ENCODE results near the gene DGCR6L. TPM values are rescaled to one million over a fixed set of nuclear protein-coding genes. Genes with fewer than 3 reads are reported as not detected.
A peak's percentile ranks its signal among the peaks of the same experiment; 100 is the strongest.
"Not testable (repeated sequence)": the region's sequence is repeated elsewhere in the genome, so short reads cannot be mapped to it uniquely, and the experiment has no call there.

The DGCR6L gene
- total and polyA plus RNA-seq, 7 experiments from 2014 or later = 29.4 to 158 (median 43.8) TPM

DNA sequence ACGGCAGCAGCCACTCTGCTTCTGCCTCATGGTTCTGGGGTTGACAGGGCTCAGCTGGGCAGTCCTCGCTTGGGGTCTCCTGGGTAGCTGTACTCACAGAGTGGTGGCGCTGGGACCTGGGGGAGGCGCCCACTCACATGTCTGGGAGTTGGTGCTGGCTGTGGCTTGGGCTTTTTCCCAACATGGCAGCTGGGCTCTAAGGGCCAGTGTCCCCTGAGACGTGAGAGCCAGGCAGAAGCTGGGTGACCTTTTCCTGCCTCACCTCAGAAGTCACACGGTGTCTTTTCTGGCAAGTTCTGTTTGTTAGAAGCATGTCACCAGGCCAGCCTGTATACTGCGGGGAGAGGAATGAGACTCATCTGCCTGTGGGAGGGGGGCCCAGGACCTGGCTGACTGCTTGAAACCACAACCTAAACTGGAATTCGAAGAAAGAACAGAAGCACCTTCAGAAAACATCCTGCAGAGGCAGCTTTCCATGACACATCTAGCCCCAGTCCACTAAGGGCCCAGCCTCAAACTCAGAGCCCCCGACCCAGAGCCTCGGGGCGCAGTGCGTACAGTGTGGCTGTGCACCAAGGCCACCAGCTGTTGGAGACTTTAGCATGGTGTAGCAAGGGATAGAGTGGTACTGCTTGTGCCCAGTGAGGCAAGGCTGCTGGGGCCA is 14.5 kb downstream of the DGCR6L start:
- DNase-seq = peak in 1 of 9 donors; percentile 8
- H3K27ac ChIP-seq (ENCODE audit: low read depth, low read length); H3K4me3 Mint-ChIP-seq; H3K4me3 ChIP-seq (ENCODE audit: low read length); H3K4me1 ChIP-seq (ENCODE audit: control insufficient read depth in 2 of 2, insufficient read depth in 2 of 2, low read length in 2 of 2); CTCF ChIA-PET; H3K36me3 Mint-ChIP-seq; intact Hi-C loops (cut with micrococcal nuclease); H3K9me3 Mint-ChIP-seq; POLR2A ChIA-PET; ATAC-seq; H3K9me3 ChIP-seq (ENCODE audit: control insufficient read depth in 2 of 3, low read length in 3 of 3); H3K4me1 Mint-ChIP-seq; H3K27me3 ChIP-seq (ENCODE audit: control insufficient read depth in 2 of 2, insufficient read depth in 2 of 2, low read length in 2 of 2); H3K36me3 ChIP-seq (ENCODE audit: control insufficient read depth in 2 of 3, insufficient read depth in 3 of 3, low read length in 3 of 3): not testable (repeated sequence)
- Mint-ChIP-seq H3K27ac (peak overlapping the region in 1 of 9 donors; percentile 75), H3K27me3 (peaks cover 0 to 21% (median 4%) of the 10 kb centered on the region in 5 donors)

DNA sequence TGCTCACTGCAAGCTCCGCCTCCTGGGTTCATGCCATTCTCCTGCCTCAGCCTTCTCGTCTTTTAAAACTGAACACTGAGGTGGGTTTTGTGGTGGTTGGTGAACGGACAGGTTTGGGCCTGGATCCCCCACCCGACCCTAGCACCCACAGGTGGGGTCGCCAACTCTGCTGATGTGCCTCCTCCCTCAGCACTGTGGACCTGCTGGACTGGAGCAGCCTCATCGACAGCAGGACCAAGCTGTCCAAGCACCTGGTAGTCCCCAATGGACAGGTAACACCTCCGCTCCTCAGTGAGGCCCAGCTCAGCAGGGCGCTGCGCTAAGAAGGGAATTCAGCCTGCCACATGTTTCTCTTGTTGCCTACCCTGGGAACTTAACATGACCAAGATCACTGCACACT is 15.2 kb downstream of the DGCR6L start:
- peak in 1 of 9 donors; percentile 2 for DNase-seq
- no peak overlapping the region for H3K4me3 Mint-ChIP-seq
- Histone ChIP-seq H3K27ac (ENCODE audit: low read depth, low read length) (no peak overlapping the region), H3K9me3 (ENCODE audit: control insufficient read depth in 2 of 3, low read length in 3 of 3) (no peaks in the 10 kb centered on the region), H3K4me3 (ENCODE audit: low read length) (no peak overlapping the region), H3K36me3 (ENCODE audit: control insufficient read depth in 2 of 3, insufficient read depth in 3 of 3, low read length in 3 of 3) (no peaks in the 10 kb centered on the region), H3K27me3 (ENCODE audit: control insufficient read depth in 2 of 2, insufficient read depth in 2 of 2, low read length in 2 of 2) (no peaks in the 10 kb centered on the region), H3K4me1 (ENCODE audit: control insufficient read depth in 2 of 2, insufficient read depth in 2 of 2, low read length in 2 of 2) (peaks cover 0 to 3% of the 10 kb centered on the region in 2 donors)
- H3K27me3 Mint-ChIP-seq = peaks cover 0 to 21% (median 4%) of the 10 kb centered on the region in 5 donors
- ChIA-PET CTCF (no interaction called here), POLR2A (no interaction called here)
- no peak for ATAC-seq
- H3K36me3 Mint-ChIP-seq = no peaks in the 10 kb centered on the region
- no peak overlapping the region for H3K27ac Mint-ChIP-seq
- peaks cover 0 to 9% (median 4%) of the 10 kb centered on the region in 7 donors for H3K4me1 Mint-ChIP-seq
- intact Hi-C loops (cut with micrococcal nuclease) = no loop called here
- H3K9me3 Mint-ChIP-seq = no peaks in the 10 kb centered on the region

DNA sequence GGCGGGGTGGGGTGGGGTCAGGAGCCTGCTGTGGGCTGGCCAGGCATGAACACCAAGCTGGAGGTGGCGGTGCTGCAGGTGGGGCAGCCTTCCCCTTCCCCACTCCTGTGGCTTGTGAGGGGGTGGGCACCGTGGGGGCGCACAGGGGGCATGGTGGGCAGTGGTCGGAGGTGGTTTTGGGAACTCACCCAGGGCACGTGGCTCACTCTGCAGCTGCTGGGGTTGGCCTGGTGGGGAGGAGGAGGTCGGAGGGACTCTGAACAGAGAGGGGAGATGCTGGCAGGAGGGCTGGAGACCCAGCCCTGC is 16.7 kb downstream of the DGCR6L start:
- ATAC-seq; intact Hi-C loops (cut with micrococcal nuclease); H3K27ac ChIP-seq (ENCODE audit: low read depth, low read length); H3K4me1 ChIP-seq (ENCODE audit: control insufficient read depth in 2 of 2, insufficient read depth in 2 of 2, low read length in 2 of 2); H3K4me1 Mint-ChIP-seq; H3K4me3 ChIP-seq (ENCODE audit: low read length); H3K9me3 ChIP-seq (ENCODE audit: control insufficient read depth in 2 of 3, low read length in 3 of 3); H3K27ac Mint-ChIP-seq; H3K4me3 Mint-ChIP-seq; H3K9me3 Mint-ChIP-seq; CTCF ChIA-PET; H3K36me3 Mint-ChIP-seq; H3K27me3 ChIP-seq (ENCODE audit: control insufficient read depth in 2 of 2, insufficient read depth in 2 of 2, low read length in 2 of 2); H3K36me3 ChIP-seq (ENCODE audit: control insufficient read depth in 2 of 3, insufficient read depth in 3 of 3, low read length in 3 of 3); POLR2A ChIA-PET: not testable (repeated sequence)
- peak in 1 of 9 donors; percentile 3 for DNase-seq
- H3K27me3 Mint-ChIP-seq = peaks cover 0 to 22% (median 4%) of the 10 kb centered on the region in 5 donors

DNA sequence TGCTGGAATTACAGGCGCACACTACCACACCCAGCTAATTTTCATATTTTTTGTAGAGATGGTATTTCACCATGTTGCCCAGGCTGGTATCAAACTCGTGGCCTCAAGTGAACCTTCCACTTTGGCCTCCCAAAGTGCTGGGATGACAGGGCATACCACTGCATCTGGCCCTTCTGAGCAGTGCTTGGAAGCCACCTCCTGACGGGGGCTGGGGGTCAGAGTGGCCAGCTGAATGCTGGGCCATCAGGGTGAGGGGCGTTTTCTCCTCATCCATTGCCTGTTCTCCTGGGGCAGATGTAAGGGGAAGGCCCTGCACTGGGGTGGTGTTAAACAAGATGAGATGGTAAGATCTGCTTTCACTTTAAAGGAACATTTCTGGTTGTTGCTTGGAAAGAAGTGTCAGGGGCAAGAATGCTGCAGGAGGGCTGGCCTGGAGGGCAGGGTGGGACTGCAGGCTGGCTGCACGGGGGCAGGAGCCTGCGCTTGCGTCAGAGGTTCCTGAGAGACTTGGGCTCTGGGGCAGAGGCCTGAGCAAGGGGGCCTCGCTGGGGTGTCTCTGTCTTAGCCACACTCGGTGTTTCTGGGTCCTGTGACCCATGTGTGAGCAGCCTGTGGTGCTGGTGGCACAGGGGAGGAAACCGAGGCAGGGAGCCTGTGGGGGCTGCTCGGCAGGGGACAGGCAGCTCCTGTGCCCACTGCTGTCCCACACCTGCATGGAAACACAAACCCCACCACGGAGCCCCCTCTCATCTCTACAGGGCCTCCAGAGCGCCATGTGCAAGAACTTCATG is 17.2 kb downstream of the DGCR6L start:
- no peak overlapping the region for H3K27ac Mint-ChIP-seq
- no peaks in the 10 kb centered on the region for H3K36me3 ChIP-seq (ENCODE audit: control insufficient read depth in 2 of 3, insufficient read depth in 3 of 3, low read length in 3 of 3)
- H3K9me3 Mint-ChIP-seq = no peaks in the 10 kb centered on the region
- no peak for ATAC-seq
- H3K9me3 ChIP-seq (ENCODE audit: control insufficient read depth in 2 of 3, low read length in 3 of 3) = no peaks in the 10 kb centered on the region
- H3K27me3 ChIP-seq (ENCODE audit: control insufficient read depth in 2 of 2, insufficient read depth in 2 of 2, low read length in 2 of 2) = no peaks in the 10 kb centered on the region
- intact Hi-C loops (cut with micrococcal nuclease) = no loop called here
- POLR2A ChIA-PET = no interaction called here
- no peaks in the 10 kb centered on the region for H3K36me3 Mint-ChIP-seq
- no peak overlapping the region for H3K4me3 Mint-ChIP-seq
- no peak overlapping the region for H3K27ac ChIP-seq (ENCODE audit: low read depth, low read length)
- DNase-seq = peak in 1 of 9 donors; percentile 1
- peaks cover 0 to 26% (median 4%) of the 10 kb centered on the region in 5 donors for H3K27me3 Mint-ChIP-seq
- H3K4me1 ChIP-seq (ENCODE audit: control insufficient read depth in 2 of 2, insufficient read depth in 2 of 2, low read length in 2 of 2) = peaks cover 0 to 3% of the 10 kb centered on the region in 2 donors
- no peak overlapping the region for H3K4me3 ChIP-seq (ENCODE audit: low read length)
- CTCF ChIA-PET = no interaction called here
- peaks cover 0 to 13% (median 5%) of the 10 kb centered on the region in 7 donors for H3K4me1 Mint-ChIP-seq

DNA sequence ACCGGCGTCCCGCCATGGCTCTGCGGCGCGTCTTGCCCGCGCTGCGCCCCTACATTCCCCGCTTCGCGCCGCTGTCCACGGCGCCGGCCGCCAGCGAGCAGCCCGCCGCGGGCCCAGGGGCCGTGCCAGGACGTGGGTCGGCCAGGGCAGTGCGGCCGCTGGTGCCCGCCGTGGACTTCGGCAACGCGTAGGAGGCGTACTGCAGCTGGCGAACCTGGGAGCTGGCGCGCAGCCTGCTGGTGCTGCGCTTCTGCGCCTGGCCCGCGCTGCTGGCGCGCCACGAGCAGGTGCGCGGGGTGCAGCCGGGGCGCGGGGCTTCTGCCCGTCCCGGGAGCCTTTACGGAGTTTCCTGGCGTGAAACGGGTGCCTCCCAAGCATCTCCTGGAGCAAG is 20.1 kb downstream of the DGCR6L start:
- Histone ChIP-seq H3K27ac (ENCODE audit: low read depth, low read length) (peak overlapping the region; percentile 45), H3K4me1 (ENCODE audit: control insufficient read depth in 2 of 2, insufficient read depth in 2 of 2, low read length in 2 of 2) (peaks cover 0 to 3% of the 10 kb centered on the region in 2 donors), H3K9me3 (ENCODE audit: control insufficient read depth in 2 of 3, low read length in 3 of 3) (no peaks in the 10 kb centered on the region), H3K27me3 (ENCODE audit: control insufficient read depth in 2 of 2, insufficient read depth in 2 of 2, low read length in 2 of 2) (no peaks in the 10 kb centered on the region), H3K36me3 (ENCODE audit: control insufficient read depth in 2 of 3, insufficient read depth in 3 of 3, low read length in 3 of 3) (no peaks in the 10 kb centered on the region), H3K4me3 (ENCODE audit: low read length) (peak overlapping the region; percentile 63)
- H3K36me3 Mint-ChIP-seq = no peaks in the 10 kb centered on the region
- peaks cover 4 to 11% (median 9%) of the 10 kb centered on the region in 7 donors for H3K4me1 Mint-ChIP-seq
- no peak overlapping the region for H3K27ac Mint-ChIP-seq
- ChIA-PET CTCF (no interaction called here), POLR2A (interaction anchor here (1.0 to 1.5 kb wide), 2 partner anchors 20 to 61 kb away, joined by 3 to 5 read pairs; partner anchors contain the start of gene DGCR6L)
- peaks cover 0 to 27% (median 4%) of the 10 kb centered on the region in 5 donors for H3K27me3 Mint-ChIP-seq
- no peaks in the 10 kb centered on the region for H3K9me3 Mint-ChIP-seq
- ATAC-seq (peak; percentile 57), DNase-seq (peak in 1 of 9 donors; percentile 73)
- intact Hi-C loops (cut with micrococcal nuclease) = loop anchor here (1.0 to 10.0 kb wide), 10 partner anchors 20 to 405 kb away; partner anchors contain the start of genes ZNF74 (in 2 of the 2), DGCR6L (in 1 of the 2) and TRMT2A (in 1 of the 2)
- peak overlapping the region; percentile 41 to 88 (median 75) for H3K4me3 Mint-ChIP-seq

DNA sequence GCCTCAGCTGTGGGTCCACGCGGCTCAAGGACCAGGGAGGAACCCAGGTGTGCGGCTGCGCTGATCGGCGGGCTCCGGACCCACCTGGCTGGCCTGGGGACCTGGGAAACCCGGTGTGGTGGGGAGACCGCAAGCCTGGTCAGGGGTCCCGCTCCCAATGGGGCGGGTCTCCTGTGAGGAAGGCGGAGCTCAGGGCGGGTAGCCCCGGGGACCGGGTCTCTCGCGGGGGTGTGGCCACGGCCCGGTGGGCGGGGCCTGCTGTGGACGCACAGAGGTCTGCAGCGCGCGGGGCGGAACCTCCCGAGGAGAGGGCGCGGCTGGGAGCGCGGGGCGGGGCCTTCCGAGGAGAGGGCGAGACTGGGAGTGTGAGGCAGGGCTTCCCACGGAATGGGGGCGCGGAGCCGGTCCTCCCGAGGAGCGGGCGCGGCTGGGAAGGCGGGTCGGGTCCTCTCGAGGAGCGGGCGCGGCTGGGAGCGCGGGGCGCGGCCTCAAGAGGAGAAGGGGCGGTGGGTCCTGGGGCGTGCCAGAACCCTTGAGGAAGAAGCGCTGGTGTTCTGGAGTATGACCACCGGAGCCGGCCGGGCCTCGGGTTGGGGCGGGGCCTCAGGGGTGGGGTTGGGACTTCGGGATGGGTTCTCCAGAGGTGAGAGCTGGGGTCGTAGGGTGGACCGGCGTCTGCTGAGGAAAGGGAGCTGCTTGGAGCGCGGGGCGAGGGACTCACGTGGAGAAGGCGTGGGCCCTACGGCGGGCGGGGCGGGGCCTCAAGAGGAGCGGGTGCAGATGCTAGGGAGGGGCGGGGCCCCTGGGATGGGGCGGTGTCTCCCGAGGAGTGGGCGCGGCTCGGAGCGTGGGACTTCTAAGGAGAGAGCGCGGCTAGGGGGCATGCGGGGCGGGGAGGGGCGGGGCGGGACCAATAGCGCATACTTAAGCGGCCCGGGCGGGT is 20.8 kb downstream of the DGCR6L start:
- Histone ChIP-seq H3K9me3 (ENCODE audit: control insufficient read depth in 2 of 3, low read length in 3 of 3) (no peaks in the 10 kb centered on the region), H3K4me1 (ENCODE audit: control insufficient read depth in 2 of 2, insufficient read depth in 2 of 2, low read length in 2 of 2) (peaks cover 0 to 3% of the 10 kb centered on the region in 2 donors), H3K36me3 (ENCODE audit: control insufficient read depth in 2 of 3, insufficient read depth in 3 of 3, low read length in 3 of 3) (no peaks in the 10 kb centered on the region), H3K4me3 (ENCODE audit: low read length) (peak overlapping the region; percentile 63), H3K27me3 (ENCODE audit: control insufficient read depth in 2 of 2, insufficient read depth in 2 of 2, low read length in 2 of 2) (no peaks in the 10 kb centered on the region), H3K27ac (ENCODE audit: low read depth, low read length) (peak overlapping the region; percentile 60)
- peak overlapping the region; percentile 72 to 89 (median 82) for H3K4me3 Mint-ChIP-seq
- ChIA-PET POLR2A (interaction anchor here (0.6 to 1.5 kb wide), 4 partner anchors 21 to 265 kb away, joined by 3 to 5 read pairs (median 4); partner anchors contain the start of gene DGCR6L), CTCF (no interaction called here)
- H3K4me1 Mint-ChIP-seq = peaks cover 4 to 11% (median 9%) of the 10 kb centered on the region in 7 donors
- peaks cover 0 to 27% (median 4%) of the 10 kb centered on the region in 5 donors for H3K27me3 Mint-ChIP-seq
- peak overlapping the region in 6 of 9 donors; percentile 36 to 79 (median 62) for H3K27ac Mint-ChIP-seq
- DNase-seq = peak; percentile 80 to 93 (median 92)
- no peaks in the 10 kb centered on the region for H3K9me3 Mint-ChIP-seq
- no peaks in the 10 kb centered on the region for H3K36me3 Mint-ChIP-seq
- peak; percentile 96 for ATAC-seq
- intact Hi-C loops (cut with micrococcal nuclease) = loop anchor here (1.0 to 10.0 kb wide), 10 partner anchors 20 to 406 kb away; partner anchors contain the start of genes ZNF74 (in 2 of the 2), DGCR6L (in 1 of the 2) and TRMT2A (in 1 of the 2)

Data from naive thymus-derived CD4-positive, alpha-beta T cell (primary cell).